ENCODE measurements around the gene TOP3B. TPM values are rescaled to one million over a fixed set of nuclear protein-coding genes. Genes with fewer than 3 reads are reported as not detected.

TOP3B gene
- total RNA-seq, 4 donors from 2014 or later, result 8.2 to 15.7 (median 14.2) TPM

DNA sequence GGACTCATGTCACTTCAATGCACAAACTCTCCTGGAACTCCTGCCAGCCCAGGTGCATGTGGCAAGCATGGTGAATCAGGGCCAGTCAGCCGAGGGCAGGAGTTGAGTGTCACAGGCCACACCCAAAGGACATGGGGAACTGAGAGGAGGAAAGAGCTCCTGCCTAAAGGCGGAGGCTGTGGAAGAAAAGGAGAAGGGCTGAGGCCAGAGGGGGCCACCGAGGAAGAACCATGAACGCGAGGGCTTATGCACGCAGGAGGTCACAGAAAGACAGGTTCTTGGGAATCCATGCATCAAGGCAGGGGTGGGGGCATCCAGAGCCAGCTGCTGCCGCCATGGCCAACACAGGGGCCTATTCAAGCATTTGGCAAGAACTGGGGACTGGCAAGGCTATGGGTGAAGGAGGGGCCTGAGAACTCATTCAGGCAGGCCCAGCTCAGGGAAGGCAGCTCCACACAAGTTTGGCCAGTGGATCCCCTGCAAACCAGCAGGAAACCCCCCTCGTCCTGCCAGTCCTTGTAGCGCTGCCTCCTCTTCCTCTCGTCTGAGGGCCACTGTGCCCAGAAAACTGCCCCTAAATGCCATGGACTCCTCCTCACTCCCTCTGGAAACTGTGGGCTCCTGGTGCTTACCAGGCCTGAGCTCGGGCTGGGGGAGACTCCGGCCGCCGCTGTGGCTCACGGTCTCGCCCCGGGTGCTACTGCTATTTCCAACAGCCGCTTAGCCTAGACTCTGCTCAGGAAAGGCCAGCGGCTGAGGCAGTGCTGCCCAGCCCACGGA is 45.4 kb downstream of the TOP3B start:
- intact Hi-C loops (cut with DNase I; ENCODE audit: low total_unique reads), result loop anchor here (5.0 to 10.0 kb wide), 3 partner anchors 70 to 270 kb away; partner anchors contain the start of genes MAPK1 and PPIL2
- in situ Hi-C loops (cut with MboI; ENCODE audit: low sequenced_read_pairs in 4 of 4), result loop anchor here in 2 of 4 donors (5.0 to 10.0 kb wide), 2 partner anchors 222 to 225 kb away; no protein-coding TSS in a partner anchor
- H3K4me3 ChIP-seq, result peak overlapping the region; percentile 53 to 68 (median 62)
- H3K36me3 ChIP-seq, result peaks cover 0 to 15% of the 10 kb centered on the region in 2 donors
- ATAC-seq, result peak in 1 of 2 donors; percentile 1
- peaks cover 47 to 51% of the 10 kb centered on the region in 2 donors for H3K4me1 ChIP-seq
- H3K27me3 ChIP-seq, result no peaks in the 10 kb centered on the region
- H3K9me3 ChIP-seq, result no peaks in the 10 kb centered on the region
- TF ChIP-seq POLR2A (IDR thresholded peaks at IDR 0.05), result no peak
- TF ChIP-seq, protein P1, sequence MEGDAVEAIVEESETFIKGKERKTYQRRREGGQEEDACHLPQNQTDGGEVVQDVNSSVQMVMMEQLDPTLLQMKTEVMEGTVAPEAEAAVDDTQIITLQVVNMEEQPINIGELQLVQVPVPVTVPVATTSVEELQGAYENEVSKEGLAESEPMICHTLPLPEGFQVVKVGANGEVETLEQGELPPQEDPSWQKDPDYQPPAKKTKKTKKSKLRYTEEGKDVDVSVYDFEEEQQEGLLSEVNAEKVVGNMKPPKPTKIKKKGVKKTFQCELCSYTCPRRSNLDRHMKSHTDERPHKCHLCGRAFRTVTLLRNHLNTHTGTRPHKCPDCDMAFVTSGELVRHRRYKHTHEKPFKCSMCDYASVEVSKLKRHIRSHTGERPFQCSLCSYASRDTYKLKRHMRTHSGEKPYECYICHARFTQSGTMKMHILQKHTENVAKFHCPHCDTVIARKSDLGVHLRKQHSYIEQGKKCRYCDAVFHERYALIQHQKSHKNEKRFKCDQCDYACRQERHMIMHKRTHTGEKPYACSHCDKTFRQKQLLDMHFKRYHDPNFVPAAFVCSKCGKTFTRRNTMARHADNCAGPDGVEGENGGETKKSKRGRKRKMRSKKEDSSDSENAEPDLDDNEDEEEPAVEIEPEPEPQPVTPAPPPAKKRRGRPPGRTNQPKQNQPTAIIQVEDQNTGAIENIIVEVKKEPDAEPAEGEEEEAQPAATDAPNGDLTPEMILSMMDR (IDR thresholded peaks at IDR 0.05 in 4 of 5, conservative IDR thresholded peaks at IDR 0.05 in 1 of 5), result no peak
- DNase-seq, result peak; percentile 58 to 66
- H3K27ac ChIP-seq, result peak overlapping the region; percentile 79 to 90 (median 86)

DNA sequence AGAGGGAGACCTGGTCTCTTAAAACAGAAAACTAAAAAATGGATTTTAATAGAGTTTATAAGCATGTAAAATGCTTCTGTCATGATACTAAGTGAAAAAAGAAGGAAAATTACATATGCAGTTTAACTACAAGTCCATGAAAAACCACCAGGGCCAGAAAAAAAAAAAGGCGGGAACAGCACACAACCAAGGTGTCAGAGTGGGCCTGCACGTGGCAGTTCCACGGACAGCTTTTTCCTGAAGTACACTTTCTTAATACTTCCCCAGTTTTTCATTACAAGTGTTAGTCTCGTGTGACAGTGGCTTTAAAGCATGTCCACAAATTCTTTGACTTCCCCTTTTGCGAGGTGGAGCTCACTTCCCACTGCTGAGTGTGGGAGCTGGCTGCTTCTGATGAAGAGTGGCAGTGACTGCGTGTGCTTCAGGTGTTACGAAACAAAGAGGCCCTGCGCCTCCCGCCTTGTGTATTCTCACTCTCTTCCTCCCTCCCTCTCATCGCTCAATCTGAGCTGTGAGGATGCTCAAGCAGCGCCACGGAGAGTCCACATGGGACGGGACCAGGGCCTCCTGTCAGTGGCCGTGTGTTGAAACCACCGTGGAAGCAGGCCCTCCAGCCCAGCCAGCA is 46.3 kb downstream of the TOP3B start:
- Histone ChIP-seq H3K36me3 (peaks cover 0 to 23% of the 10 kb centered on the region in 2 donors), H3K4me3 (no peak overlapping the region), H3K27me3 (no peaks in the 10 kb centered on the region), H3K27ac (peak overlapping the region; percentile 79 to 90 (median 86)), H3K9me3 (no peaks in the 10 kb centered on the region), H3K4me1 (peaks cover 39 to 42% of the 10 kb centered on the region in 2 donors)
- ATAC-seq, result no peak
- peak in 1 of 2 donors; percentile 38 for DNase-seq
- TF ChIP-seq, protein P1 (IDR thresholded peaks at IDR 0.05 in 4 of 5, conservative IDR thresholded peaks at IDR 0.05 in 1 of 5), result no peak
- TF ChIP-seq POLR2A (IDR thresholded peaks at IDR 0.05), result no peak
- in situ Hi-C loops (cut with MboI; ENCODE audit: low sequenced_read_pairs in 4 of 4) (loop anchor here in 2 of 4 donors (5.0 to 10.0 kb wide), 2 partner anchors 221 to 224 kb away; no protein-coding TSS in a partner anchor), intact Hi-C loops (cut with DNase I; ENCODE audit: low total_unique reads) (loop anchor here (5.0 to 10.0 kb wide), 3 partner anchors 69 to 269 kb away; partner anchors contain the start of genes MAPK1 and PPIL2)

DNA sequence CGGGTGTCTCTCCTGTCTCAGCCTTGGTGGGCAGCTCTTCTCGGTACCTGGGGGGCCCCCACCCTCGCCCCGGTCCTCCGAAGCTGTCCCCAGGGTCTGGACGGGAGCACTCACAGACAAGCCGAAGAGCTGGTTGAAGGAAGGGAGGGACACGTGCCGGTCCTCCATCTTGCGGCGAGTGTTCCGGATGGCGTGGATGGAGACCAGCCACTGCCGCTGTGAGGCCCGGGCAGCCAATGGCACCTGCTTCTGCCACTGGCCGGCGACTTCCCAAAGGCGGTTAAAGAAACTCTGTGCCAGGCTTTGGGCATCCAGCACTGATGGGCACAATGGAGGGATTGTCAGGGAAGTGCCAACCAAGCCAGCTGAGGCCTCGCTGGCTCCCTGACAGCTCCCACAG is 48.7 kb downstream of the TOP3B start:
- H3K36me3 ChIP-seq, result peaks cover 0 to 47% of the 10 kb centered on the region in 2 donors

DNA sequence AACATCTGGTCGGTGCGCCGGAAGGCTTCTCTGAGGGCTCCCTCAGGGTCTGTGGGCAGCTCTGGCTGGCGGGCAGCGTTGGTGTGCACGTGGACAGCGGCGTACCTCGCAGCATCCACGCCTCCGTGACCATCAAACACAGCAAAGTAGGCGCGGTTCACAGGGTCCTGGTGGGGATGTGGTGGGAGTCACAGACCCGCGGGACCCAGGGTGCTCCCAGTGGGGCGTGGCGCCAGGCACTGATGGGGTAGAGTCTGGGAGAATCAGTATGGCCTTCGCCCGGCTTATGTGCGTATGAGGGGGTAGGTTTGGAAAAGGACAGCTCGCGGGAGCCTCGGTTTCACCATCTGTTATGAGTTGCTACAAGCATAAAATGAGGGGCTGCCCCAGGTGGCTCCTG is 49.2 kb downstream of the TOP3B start:
- Histone ChIP-seq H3K27ac (no peak overlapping the region), H3K27me3 (no peaks in the 10 kb centered on the region), H3K9me3 (no peaks in the 10 kb centered on the region), H3K4me3 (no peak overlapping the region), H3K4me1 (peaks cover 17 to 23% of the 10 kb centered on the region in 2 donors), H3K36me3 (peaks cover 0 to 50% of the 10 kb centered on the region in 2 donors)
- no peak for TF ChIP-seq POLR2A (IDR thresholded peaks at IDR 0.05)
- TF ChIP-seq, protein P1 (IDR thresholded peaks at IDR 0.05 in 4 of 5, conservative IDR thresholded peaks at IDR 0.05 in 1 of 5), result no peak
- ATAC-seq (no peak), DNase-seq (no peak)
- intact Hi-C loops (cut with DNase I; ENCODE audit: low total_unique reads) (loop anchor here (10.0 kb wide), 1 partner anchor 159 kb away; no protein-coding TSS in a partner anchor), in situ Hi-C loops (cut with MboI; ENCODE audit: low sequenced_read_pairs in 4 of 4) (loop anchor here in 1 of 4 donors (10.0 kb wide), 1 partner anchor 219 kb away; no protein-coding TSS in a partner anchor)

More for the DNA sequence above, 48.7 kb downstream of the TOP3B start:
- ATAC-seq (no peak), DNase-seq (no peak)
- H3K27me3 ChIP-seq, result no peaks in the 10 kb centered on the region
- H3K9me3 ChIP-seq, result no peaks in the 10 kb centered on the region
- intact Hi-C loops (cut with DNase I; ENCODE audit: low total_unique reads), result loop anchor here (10.0 kb wide), 1 partner anchor 159 kb away; no protein-coding TSS in a partner anchor
- peaks cover 20 to 28% of the 10 kb centered on the region in 2 donors for H3K4me1 ChIP-seq
- in situ Hi-C loops (cut with MboI; ENCODE audit: low sequenced_read_pairs in 4 of 4), result loop anchor here in 1 of 4 donors (10.0 kb wide), 1 partner anchor 219 kb away; no protein-coding TSS in a partner anchor
- H3K27ac ChIP-seq, result no peak overlapping the region
- H3K4me3 ChIP-seq, result no peak overlapping the region
- TF ChIP-seq, protein P1 (IDR thresholded peaks at IDR 0.05 in 4 of 5, conservative IDR thresholded peaks at IDR 0.05 in 1 of 5), result no peak
- TF ChIP-seq POLR2A (IDR thresholded peaks at IDR 0.05), result no peak

Measured in gastrocnemius medialis (tissue), 4 donors.